WTC11 (cell line): ENCODE measurements around the gene NETO2. TPM values are rescaled to one million over a fixed set of nuclear protein-coding genes. Genes with fewer than 3 reads are reported as not detected.
"Not testable (repeated sequence)": the region's sequence is repeated elsewhere in the genome, so short reads cannot be mapped to it uniquely, and the experiment has no call there.

Experiments
- ATAC-seq: fragments of 200-7000 bp; cut with Tn5 transposase; 2 replicates; pipeline ENCODE4 v1.10.0; 2021; ENCODE audit warnings: mild to moderate bottlenecking, moderate library complexity
- CTCF ChIA-PET: fragments of 300-600 bp; sonication (Branson Sonifier 250); formaldehyde crosslinking; loops from one replicate; lab custom pipeline; 2021; ENCODE audit warnings: antibody characterized with exemption; lab: Charles Lee
- POLR2A ChIA-PET: fragments of 350-600 bp; sonication (Branson Sonifier 250); formaldehyde crosslinking; loops from one replicate; lab custom pipeline; 2021; ENCODE audit warnings: antibody characterized with exemption; lab: Charles Lee
- DNase-seq: peaks from one replicate; pipeline ENCODE4 v3.0.0; 2021; ENCODE audit warnings: low spot score
- H3K27ac Mint-ChIP-seq: 2 replicates; pipeline ENCODE4 v1.8.0; 2021; ENCODE audit warnings: mixed read lengths
- H3K27me3 Mint-ChIP-seq: 2 replicates; pipeline ENCODE4 v1.8.0; 2021; ENCODE audit warnings: low read depth, mild to moderate bottlenecking, moderate library complexity, mixed read lengths
- H3K36me3 Mint-ChIP-seq: 2 replicates; pipeline ENCODE4 v1.8.0; 2021; ENCODE audit warnings: mixed read lengths
- H3K4me1 Mint-ChIP-seq: 2 replicates; pipeline ENCODE4 v1.8.0; 2022; ENCODE audit warnings: mixed read lengths
- H3K4me3 Mint-ChIP-seq: 2 replicates; pipeline ENCODE4 v1.8.0; 2021; ENCODE audit warnings: mild to moderate bottlenecking, moderate library complexity, mixed read lengths
- H3K9me3 Mint-ChIP-seq: 2 replicates; pipeline ENCODE4 v1.8.0; 2021; ENCODE audit warnings: mixed read lengths
- ATF1 ChIP-seq: sonication (generic); formaldehyde crosslinking; IDR thresholded peaks from 2 replicates; pipeline ENCODE4 v1.8.1; 2023; ENCODE audit warnings: mild to moderate bottlenecking, moderate library complexity, missing genetic modification reagents
- ATF2 ChIP-seq: sonication (generic); formaldehyde crosslinking; IDR thresholded peaks from 2 replicates; pipeline ENCODE4 v1.8.1; 2022; ENCODE audit warnings: low read depth, missing genetic modification reagents, borderline replicate concordance
- ATF6 ChIP-seq: sonication (generic); formaldehyde crosslinking; IDR thresholded peaks from 2 replicates; pipeline ENCODE4 v1.8.1; 2023; ENCODE audit warnings: mild to moderate bottlenecking, missing genetic modification reagents
- E2F1 ChIP-seq: sonication (generic); formaldehyde crosslinking; IDR thresholded peaks from 2 replicates; pipeline ENCODE4 v1.8.0; 2022; ENCODE audit warnings: mild to moderate bottlenecking, missing genetic modification reagents
- FOXP4 ChIP-seq: sonication (generic); formaldehyde crosslinking; IDR thresholded peaks from 2 replicates; pipeline ENCODE4 v1.8.0; 2022; ENCODE audit warnings: mild to moderate bottlenecking, missing genetic modification reagents
- GABPB1 ChIP-seq: sonication (generic); formaldehyde crosslinking; IDR thresholded peaks from 2 replicates; pipeline ENCODE4 v1.8.1; 2023; ENCODE audit warnings: mild to moderate bottlenecking, missing genetic modification reagents
- GRHL2 ChIP-seq: fragments of 250-450 bp; sonication (Bioruptor Pico); IDR thresholded peaks from 2 replicates; pipeline ENCODE4 v1.8.0; 2022; ENCODE audit warnings: mild to moderate bottlenecking, moderate library complexity; ENCODE audit not compliant: insufficient replicate concordance, severe bottlenecking
- JUN ChIP-seq: sonication (generic); formaldehyde crosslinking; IDR thresholded peaks from 2 replicates; pipeline ENCODE4 v1.8.0; 2023; ENCODE audit warnings: mild to moderate bottlenecking, missing genetic modification reagents
- NFATC4 ChIP-seq: fragments of 250-450 bp; sonication (Bioruptor Pico); IDR thresholded peaks from 2 replicates; pipeline ENCODE4 v1.9.0; 2021; ENCODE audit warnings: mild to moderate bottlenecking
- NFE2L1 ChIP-seq: sonication (generic); formaldehyde crosslinking; IDR thresholded peaks from 2 replicates; pipeline ENCODE4 v1.8.1; 2023; ENCODE audit warnings: missing genetic modification reagents
- PRDM15 ChIP-seq: sonication (generic); formaldehyde crosslinking; IDR thresholded peaks from 2 replicates; pipeline ENCODE4 v1.8.0; 2022; ENCODE audit warnings: missing genetic modification reagents
- ZNF121 ChIP-seq: sonication (generic); formaldehyde crosslinking; IDR thresholded peaks from 2 replicates; pipeline ENCODE4 v1.8.0; 2023; ENCODE audit warnings: missing genetic modification reagents
- ZNF138 ChIP-seq: sonication (generic); formaldehyde crosslinking; conservative IDR thresholded peaks from 2 replicates; pipeline ENCODE4 v1.8.1; 2022; ENCODE audit warnings: mild to moderate bottlenecking, moderate library complexity, missing genetic modification reagents
- ZNF671 ChIP-seq: fragments of 250-450 bp; sonication (Bioruptor Pico); IDR thresholded peaks from 2 replicates; pipeline ENCODE4 v1.8.0; 2021; ENCODE audit warnings: mild to moderate bottlenecking
- total RNA-seq: library from RNA; stranded (reverse); gene quantifications from 3 replicates; pipeline ENCODE4 v1.2.3, GENCODE V29; 2021

Gene NETO2
- total RNA-seq, 1 experiment from 2014 or later, result 21.8 TPM

- not testable (repeated sequence) for H3K27me3 Mint-ChIP-seq, ATAC-seq, H3K27ac Mint-ChIP-seq, H3K36me3 Mint-ChIP-seq, H3K4me3 Mint-ChIP-seq, H3K4me1 Mint-ChIP-seq, DNase-seq
- peaks cover 14% of the 10 kb centered on the region for H3K9me3 Mint-ChIP-seq
- ChIA-PET CTCF (interaction anchor here (0.9 to 2.9 kb wide), 8 partner anchors 10 to 274 kb away, joined by 3 to 17 read pairs (median 7); partner anchors contain the start of gene NETO2), POLR2A (interaction anchor here (0.6 kb wide), 1 partner anchor 216 kb away, joined by 8 read pairs; no protein-coding TSS in a partner anchor)
Observed at GRCh38 chr16:47059130-47059529, 84.6 kb downstream of the NETO2 start.

- CTCF ChIA-PET, result interaction anchor here (0.9 to 2.9 kb wide), 6 partner anchors 11 to 274 kb away, joined by 3 to 17 read pairs (median 5); no protein-coding TSS in a partner anchor
- Mint-ChIP-seq H3K9me3 (peaks cover 10% of the 10 kb centered on the region), H3K27ac (no peak overlapping the region)
Observed at GRCh38 chr16:47058295-47059086, 85.3 kb downstream of the NETO2 start.

More at GRCh38 chr16:47058295-47059086, 85.3 kb downstream of the NETO2 start:
- POLR2A ChIA-PET, result no interaction called here
- Mint-ChIP-seq H3K36me3 (no peaks in the 10 kb centered on the region), H3K27me3 (no peaks in the 10 kb centered on the region), H3K4me3 (no peak overlapping the region), H3K4me1 (no peaks in the 10 kb centered on the region)
- no peak for TF ChIP-seq GRHL2 (CRISPR knock-in tag)
- no peak for TF ChIP-seq GABPB1 (CRISPR knock-in tag)
- TF ChIP-seq NFE2L1 (CRISPR knock-in tag), result no peak
- TF ChIP-seq NFATC4 (CRISPR knock-in tag), result no peak
- TF ChIP-seq FOXP4 (CRISPR knock-in tag), result no peak
- no peak for TF ChIP-seq ZNF121 (CRISPR knock-in tag)
- TF ChIP-seq ZNF138 (CRISPR knock-in tag), result no peak
- no peak for TF ChIP-seq JUN (CRISPR knock-in tag)
- no peak for TF ChIP-seq ATF2
- no peak for TF ChIP-seq ATF6 (CRISPR knock-in tag)
- TF ChIP-seq ZNF671 (CRISPR knock-in tag), result no peak
- no peak for TF ChIP-seq PRDM15 (CRISPR knock-in tag)
- TF ChIP-seq ATF1 (CRISPR knock-in tag), result no peak
- TF ChIP-seq E2F1 (CRISPR knock-in tag), result no peak
- DNase-seq (no peak), ATAC-seq (no peak)
